Transverse colon (tissue), 4 donors: ENCODE results near the gene RNASEH1. TPM values are rescaled to one million over a fixed set of nuclear protein-coding genes. Genes with fewer than 3 reads are reported as not detected.
A peak's percentile ranks its signal among the peaks of the same experiment; 100 is the strongest.

ENCODE experiments used
- DNase-seq: peaks from one replicate; pipeline ENCODE4 v3.0.0-alpha.2; 2019
- H3K27ac ChIP-seq, 4 donors: fragments of 200-600 bp; sonication (generic); 2 replicates each; pipeline ENCODE4 v1.5.1; 2016 to 2018; ENCODE audit warnings: inconsistent platforms in 4 of 4
- H3K27me3 ChIP-seq: fragments of 200-600 bp; sonication (generic); 2 replicates; pipeline ENCODE4 v1.5.1; 2017; ENCODE audit warnings: inconsistent platforms
- H3K36me3 ChIP-seq, 4 donors: fragments of 200-600 bp; sonication (generic); 2 replicates each; pipeline ENCODE4 v1.5.1; 2017 to 2019; ENCODE audit warnings: inconsistent platforms in 4 of 4
- H3K4me1 ChIP-seq, 4 donors: fragments of 200-600 bp; sonication (generic); 2 replicates each; pipeline ENCODE4 v1.5.1; 2017 to 2020; ENCODE audit warnings: inconsistent platforms in 4 of 4
- H3K4me3 ChIP-seq, 4 donors: fragments of 200-600 bp; sonication (generic); 1 replicate in 1 of 4; 2 replicates in 3 of 4; pipeline versions ENCODE4 v1.5.1 to v1.6.1; 2017 to 2019; ENCODE audit warnings: inconsistent platforms in 4 of 4
- H3K9me3 ChIP-seq, 2 donors: fragments of 200-600 bp; sonication (generic); 2 replicates each; pipeline ENCODE4 v1.5.1; 2017 to 2019; ENCODE audit warnings: inconsistent platforms in 2 of 2
- EP300 ChIP-seq: sonication (generic); formaldehyde crosslinking; IDR thresholded peaks from one replicate; pipeline ENCODE4 v1.6.1; 2017; ENCODE audit warnings: antibody characterized with exemption, low read depth
- POLR2A ChIP-seq: fragments of 450-650 bp; IDR thresholded peaks from one replicate; pipeline ENCODE4 v1.6.1; 2016; ENCODE audit warnings: antibody characterized with exemption, mild to moderate bottlenecking, moderate library complexity
- POLR2AphosphoS5 ChIP-seq, 3 donors: sonication (generic); formaldehyde crosslinking; IDR thresholded peaks; one replicate each; pipeline ENCODE4 v1.6.1; 2016; ENCODE audit warnings: antibody characterized with exemption in 3 of 3
- WGBS, 2 donors: methylation state at CpG; one replicate each; pipeline ENCODE4 v1.1.5; 2018; ENCODE audit warnings: low coverage in 1 of 2; 5-methylcytosine and 5-hydroxymethylcytosine counted together
- in situ Hi-C, 4 donors: fragments of 200-750 bp; cut with MboI; loops; one replicate each; pipeline versions ENCODE4 v1.15.0 to v1.15.1; 2017; ENCODE audit warnings: low sequenced_read_pairs in 3 of 4, low pct_ligation_motif_present in 1 of 4, low pct_unique_long_range_greater_than_20kb in 1 of 4
- intact Hi-C: fragments of 100-400 bp; cut with DNase I; formaldehyde crosslinking; loops from one replicate; pipeline ENCODE4 v1.15.1; 2023; ENCODE audit warnings: low total_unique reads
- total RNA-seq, 4 donors: library from RNA; depleted of rRNA; stranded (reverse); fragments of >200 nt; gene quantifications; one replicate each; pipeline ENCODE4 v1.1.0, GENCODE V29; 2016
- TF ChIP-seq, protein P1 (sequence below), 5 experiments: fragments of 200-600 bp in 3 of 5; fragments of 450-650 bp in 2 of 5; sonication (generic) in 3 of 5; IDR thresholded peaks; 1 replicate in 2 of 5; 2 replicates in 3 of 5; pipeline ENCODE4 v1.5.1; 2016 to 2017; ENCODE audit warnings: antibody characterized with exemption in 5 of 5, inconsistent platforms in 3 of 5, mild to moderate bottlenecking in 2 of 5, moderate library complexity in 1 of 5

The RNASEH1 gene
- total RNA-seq, 4 donors from 2014 or later: 7.4 to 12.4 (median 11.0) TPM

- H3K27me3 ChIP-seq: no peaks in the 10 kb centered on the region
- no peak overlapping the region for H3K27ac ChIP-seq
- TF ChIP-seq POLR2AphosphoS5 (IDR thresholded peaks at IDR 0.05) (no peak), POLR2A (no peak), EP300 (no peak)
- TF ChIP-seq, protein P1, sequence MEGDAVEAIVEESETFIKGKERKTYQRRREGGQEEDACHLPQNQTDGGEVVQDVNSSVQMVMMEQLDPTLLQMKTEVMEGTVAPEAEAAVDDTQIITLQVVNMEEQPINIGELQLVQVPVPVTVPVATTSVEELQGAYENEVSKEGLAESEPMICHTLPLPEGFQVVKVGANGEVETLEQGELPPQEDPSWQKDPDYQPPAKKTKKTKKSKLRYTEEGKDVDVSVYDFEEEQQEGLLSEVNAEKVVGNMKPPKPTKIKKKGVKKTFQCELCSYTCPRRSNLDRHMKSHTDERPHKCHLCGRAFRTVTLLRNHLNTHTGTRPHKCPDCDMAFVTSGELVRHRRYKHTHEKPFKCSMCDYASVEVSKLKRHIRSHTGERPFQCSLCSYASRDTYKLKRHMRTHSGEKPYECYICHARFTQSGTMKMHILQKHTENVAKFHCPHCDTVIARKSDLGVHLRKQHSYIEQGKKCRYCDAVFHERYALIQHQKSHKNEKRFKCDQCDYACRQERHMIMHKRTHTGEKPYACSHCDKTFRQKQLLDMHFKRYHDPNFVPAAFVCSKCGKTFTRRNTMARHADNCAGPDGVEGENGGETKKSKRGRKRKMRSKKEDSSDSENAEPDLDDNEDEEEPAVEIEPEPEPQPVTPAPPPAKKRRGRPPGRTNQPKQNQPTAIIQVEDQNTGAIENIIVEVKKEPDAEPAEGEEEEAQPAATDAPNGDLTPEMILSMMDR (IDR thresholded peaks at IDR 0.05): no peak
- no peak for DNase-seq
- intact Hi-C loops: no loop called here
- peaks cover 5 to 11% (median 8%) of the 10 kb centered on the region in 4 donors for H3K4me1 ChIP-seq
- in situ Hi-C loops: no loop called here
- peaks cover 0 to 3% (median 0%) of the 10 kb centered on the region in 4 donors for H3K36me3 ChIP-seq
- no peak overlapping the region for H3K4me3 ChIP-seq
- H3K9me3 ChIP-seq: no peaks in the 10 kb centered on the region
- WGBS, 2 donors: 84% methylated on average over 7 of the region's 7 CpGs; no CpG with 5 or more reads in 1 of the 2 donors
Observed at GRCh38 chr2:3588084-3588483, 30.0 kb upstream of the RNASEH1 start.

- in situ Hi-C loops: no loop called here
- intact Hi-C loops: no loop called here
- TF ChIP-seq EP300: no peak
- TF ChIP-seq, protein P1 (IDR thresholded peaks at IDR 0.05): no peak
- no peak for TF ChIP-seq POLR2AphosphoS5 (IDR thresholded peaks at IDR 0.05)
- no peak for TF ChIP-seq POLR2A
- Histone ChIP-seq H3K4me3 (no peak overlapping the region), H3K27me3 (no peaks in the 10 kb centered on the region), H3K4me1 (peaks cover 5 to 11% (median 8%) of the 10 kb centered on the region in 4 donors), H3K9me3 (no peaks in the 10 kb centered on the region), H3K27ac (no peak overlapping the region), H3K36me3 (peaks cover 0 to 4% (median 0%) of the 10 kb centered on the region in 4 donors)
- 74 to 83% methylated on average over 6 of the region's 6 CpGs for WGBS, 2 donors
- no peak for DNase-seq
Observed at GRCh38 chr2:3587432-3587831, 29.3 kb upstream of the RNASEH1 start.

- intact Hi-C loops: no loop called here
- in situ Hi-C loops: no loop called here
- Histone ChIP-seq H3K9me3 (no peaks in the 10 kb centered on the region), H3K27me3 (no peaks in the 10 kb centered on the region), H3K36me3 (peaks cover 0 to 5% (median 0%) of the 10 kb centered on the region in 4 donors), H3K4me1 (peaks cover 5 to 11% (median 8%) of the 10 kb centered on the region in 4 donors), H3K27ac (no peak overlapping the region), H3K4me3 (no peak overlapping the region)
- DNase-seq: no peak
- 60 to 80% methylated on average over 2 to 5 of the region's 5 CpGs for WGBS, 2 donors
- TF ChIP-seq, protein P1 (IDR thresholded peaks at IDR 0.05): no peak
- no peak for TF ChIP-seq POLR2A
- no peak for TF ChIP-seq EP300
- TF ChIP-seq POLR2AphosphoS5 (IDR thresholded peaks at IDR 0.05): no peak
Observed at GRCh38 chr2:3587021-3587420, 28.9 kb upstream of the RNASEH1 start.

GRCh38 chr2:3586220-3586619 is 28.1 kb upstream of the RNASEH1 start:
- peaks cover 5 to 11% (median 8%) of the 10 kb centered on the region in 4 donors for H3K4me1 ChIP-seq
- peaks cover 0 to 13% (median 4%) of the 10 kb centered on the region in 4 donors for H3K36me3 ChIP-seq

More at GRCh38 chr2:3586220-3586619, 28.1 kb upstream of the RNASEH1 start:
- no peaks in the 10 kb centered on the region for H3K9me3 ChIP-seq
- DNase-seq: no peak
- in situ Hi-C loops: no loop called here
- 81 to 87% methylated on average over 11 to 16 of the region's 16 CpGs for WGBS, 2 donors
- no peak overlapping the region for H3K4me3 ChIP-seq
- TF ChIP-seq EP300: no peak
- TF ChIP-seq, protein P1 (IDR thresholded peaks at IDR 0.05): no peak
- no peak for TF ChIP-seq POLR2AphosphoS5 (IDR thresholded peaks at IDR 0.05)
- no peak for TF ChIP-seq POLR2A
- intact Hi-C loops: no loop called here
- H3K27me3 ChIP-seq: no peaks in the 10 kb centered on the region
- peak overlapping the region; percentile 66 to 79 (median 72) for H3K27ac ChIP-seq
